ENCODE results near the gene RIPK4.

The RIPK4 gene

DNA sequence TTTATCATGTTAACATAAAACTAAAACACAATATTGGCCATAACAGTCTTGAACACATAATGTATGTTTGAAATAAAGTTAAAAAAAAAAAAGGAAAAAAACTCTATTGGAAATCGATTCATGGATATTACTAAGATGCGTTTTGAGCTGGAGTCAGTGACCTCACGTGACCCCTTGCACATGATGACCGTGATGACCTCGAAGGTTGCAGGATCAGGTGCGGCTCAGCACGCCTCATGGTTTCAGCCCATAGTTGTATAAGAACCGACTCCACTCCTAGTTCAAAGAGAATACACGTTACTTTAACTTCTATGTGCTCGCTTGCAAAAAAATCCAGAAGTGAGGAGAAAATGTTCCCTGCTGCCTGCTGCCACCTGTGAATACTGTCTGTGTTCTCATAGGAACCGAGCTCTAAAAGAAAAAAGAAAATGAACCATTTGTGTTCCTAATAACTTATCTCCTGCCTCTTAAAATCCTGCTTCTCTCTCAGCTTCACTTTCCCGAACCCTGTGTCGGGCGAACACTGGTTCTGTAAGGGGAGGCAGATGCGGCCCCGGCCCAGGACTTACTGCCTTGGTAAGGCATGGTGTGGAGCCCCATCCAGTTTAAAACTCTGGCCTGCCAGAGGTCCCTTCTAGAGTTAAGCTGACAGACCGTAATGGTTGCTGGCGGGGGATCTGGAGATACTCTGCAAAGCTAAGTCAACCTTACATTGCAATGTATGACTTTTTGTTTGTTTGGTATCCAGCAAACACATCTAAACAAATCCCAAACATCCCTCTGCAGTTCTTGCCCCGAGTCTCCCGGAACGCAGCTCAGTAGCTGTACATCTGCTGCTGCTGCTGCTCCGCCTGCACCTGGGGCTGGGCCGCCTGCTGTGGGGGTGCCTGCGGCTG, 33.8 kb upstream of the RIPK4 start:
- Histone ChIP-seq H3K4me3 (ENCODE audit: low read depth, low read length) (no peak overlapping the region), H3K36me3 (peaks cover 55% of the 10 kb centered on the region), H3K9me3 (ENCODE audit: severe bottlenecking) (no peaks in the 10 kb centered on the region), H3K27ac (no peak overlapping the region), H3K27me3 (ENCODE audit: insufficient read depth, low read depth, severe bottlenecking) (no peaks in the 10 kb centered on the region)
- TF ChIP-seq, protein P1, sequence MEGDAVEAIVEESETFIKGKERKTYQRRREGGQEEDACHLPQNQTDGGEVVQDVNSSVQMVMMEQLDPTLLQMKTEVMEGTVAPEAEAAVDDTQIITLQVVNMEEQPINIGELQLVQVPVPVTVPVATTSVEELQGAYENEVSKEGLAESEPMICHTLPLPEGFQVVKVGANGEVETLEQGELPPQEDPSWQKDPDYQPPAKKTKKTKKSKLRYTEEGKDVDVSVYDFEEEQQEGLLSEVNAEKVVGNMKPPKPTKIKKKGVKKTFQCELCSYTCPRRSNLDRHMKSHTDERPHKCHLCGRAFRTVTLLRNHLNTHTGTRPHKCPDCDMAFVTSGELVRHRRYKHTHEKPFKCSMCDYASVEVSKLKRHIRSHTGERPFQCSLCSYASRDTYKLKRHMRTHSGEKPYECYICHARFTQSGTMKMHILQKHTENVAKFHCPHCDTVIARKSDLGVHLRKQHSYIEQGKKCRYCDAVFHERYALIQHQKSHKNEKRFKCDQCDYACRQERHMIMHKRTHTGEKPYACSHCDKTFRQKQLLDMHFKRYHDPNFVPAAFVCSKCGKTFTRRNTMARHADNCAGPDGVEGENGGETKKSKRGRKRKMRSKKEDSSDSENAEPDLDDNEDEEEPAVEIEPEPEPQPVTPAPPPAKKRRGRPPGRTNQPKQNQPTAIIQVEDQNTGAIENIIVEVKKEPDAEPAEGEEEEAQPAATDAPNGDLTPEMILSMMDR (IDR thresholded peaks at IDR 0.05; ENCODE audit: low read depth, low read length), result no peak
- DNase-seq, result no peak

DNA sequence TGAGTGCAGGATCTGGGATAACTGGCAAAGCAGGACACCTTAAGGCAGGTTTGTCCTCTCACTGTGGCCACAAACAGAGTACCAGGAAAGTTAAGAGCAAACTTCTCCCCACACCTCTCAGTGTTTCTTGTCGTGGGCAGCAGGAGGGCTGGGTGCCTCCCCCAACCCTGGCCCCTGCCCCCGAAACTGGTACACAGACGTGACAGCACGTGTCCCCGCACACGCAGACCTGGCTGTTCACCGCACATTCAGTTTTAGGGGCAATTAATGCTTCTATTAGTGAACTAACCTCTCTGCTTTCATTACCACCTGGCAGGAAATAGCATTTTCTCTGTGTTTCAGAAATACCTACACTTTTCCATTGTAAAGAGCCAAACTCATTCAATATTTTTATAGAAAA, 32.9 kb upstream of the RIPK4 start:
- TF ChIP-seq, protein P1 (IDR thresholded peaks at IDR 0.05; ENCODE audit: low read depth, low read length), result no peak
- DNase-seq, result no peak
- no peaks in the 10 kb centered on the region for H3K27me3 ChIP-seq (ENCODE audit: insufficient read depth, low read depth, severe bottlenecking)
- H3K4me3 ChIP-seq (ENCODE audit: low read depth, low read length), result no peak overlapping the region
- H3K27ac ChIP-seq, result no peak overlapping the region
- no peaks in the 10 kb centered on the region for H3K9me3 ChIP-seq (ENCODE audit: severe bottlenecking)
- peaks cover 51% of the 10 kb centered on the region for H3K36me3 ChIP-seq

DNA sequence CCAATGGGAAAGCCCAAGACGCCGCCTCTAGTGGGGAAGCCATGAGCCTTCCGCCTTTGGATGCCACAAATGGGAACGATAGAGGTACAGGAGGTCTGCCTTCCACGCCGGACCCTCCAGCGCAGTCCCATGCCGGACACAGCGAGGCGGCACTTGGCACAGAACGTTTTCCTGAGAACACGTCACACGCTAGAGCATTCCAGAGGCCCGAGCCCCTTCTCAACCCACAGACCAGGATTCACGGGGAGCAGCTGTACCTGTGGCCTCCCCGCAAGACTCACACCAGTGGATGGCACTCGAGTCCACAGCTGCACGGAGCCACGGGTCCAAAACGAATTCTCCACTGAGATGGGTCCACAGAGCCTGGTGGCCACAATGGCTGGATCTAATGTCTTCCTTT, 31.5 kb upstream of the RIPK4 start:
- TF ChIP-seq, protein P1 (IDR thresholded peaks at IDR 0.05; ENCODE audit: low read depth, low read length), result no peak
- H3K36me3 ChIP-seq, result peaks cover 46% of the 10 kb centered on the region

DNA sequence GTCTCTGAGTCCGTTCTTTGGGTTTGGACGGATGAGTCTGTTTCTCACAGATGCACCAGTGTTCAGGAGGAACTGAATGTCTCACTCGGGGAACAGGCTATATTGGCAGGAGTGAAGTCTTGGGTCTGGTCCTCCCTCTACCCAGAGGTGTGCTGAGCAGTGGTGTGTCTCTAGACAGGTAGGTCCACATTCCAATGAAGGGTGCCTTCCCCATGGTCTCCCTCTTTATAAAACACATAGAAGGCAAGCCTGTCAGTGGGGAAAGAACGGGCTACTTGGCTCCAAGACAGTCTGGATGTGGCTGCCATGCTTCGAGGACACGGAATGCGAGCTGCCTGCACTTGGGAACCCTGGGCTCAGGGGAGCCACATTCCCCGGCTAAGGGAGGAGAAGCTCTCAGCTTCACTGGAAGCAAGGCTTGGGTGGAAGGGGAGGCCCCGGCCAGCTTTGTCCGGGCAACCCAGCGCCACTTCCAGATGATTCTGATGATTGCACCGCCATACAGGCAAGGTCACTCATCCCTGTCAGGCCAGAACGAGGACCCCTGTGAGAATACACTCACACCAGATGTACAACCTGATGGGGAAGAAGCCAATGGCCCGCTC, 29.7 kb upstream of the RIPK4 start:
- Histone ChIP-seq H3K36me3 (peaks cover 32% of the 10 kb centered on the region), H3K9me3 (ENCODE audit: severe bottlenecking) (peaks cover 10% of the 10 kb centered on the region), H3K4me3 (ENCODE audit: low read depth, low read length) (no peak overlapping the region), H3K27me3 (ENCODE audit: insufficient read depth, low read depth, severe bottlenecking) (no peaks in the 10 kb centered on the region), H3K27ac (no peak overlapping the region)
- TF ChIP-seq, protein P1 (IDR thresholded peaks at IDR 0.05; ENCODE audit: low read depth, low read length), result no peak
- DNase-seq, result no peak

More for the DNA sequence above, 31.5 kb upstream of the RIPK4 start:
- Histone ChIP-seq H3K9me3 (ENCODE audit: severe bottlenecking) (no peaks in the 10 kb centered on the region), H3K27me3 (ENCODE audit: insufficient read depth, low read depth, severe bottlenecking) (no peaks in the 10 kb centered on the region), H3K27ac (no peak overlapping the region), H3K4me3 (ENCODE audit: low read depth, low read length) (no peak overlapping the region)
- no peak for DNase-seq

DNA sequence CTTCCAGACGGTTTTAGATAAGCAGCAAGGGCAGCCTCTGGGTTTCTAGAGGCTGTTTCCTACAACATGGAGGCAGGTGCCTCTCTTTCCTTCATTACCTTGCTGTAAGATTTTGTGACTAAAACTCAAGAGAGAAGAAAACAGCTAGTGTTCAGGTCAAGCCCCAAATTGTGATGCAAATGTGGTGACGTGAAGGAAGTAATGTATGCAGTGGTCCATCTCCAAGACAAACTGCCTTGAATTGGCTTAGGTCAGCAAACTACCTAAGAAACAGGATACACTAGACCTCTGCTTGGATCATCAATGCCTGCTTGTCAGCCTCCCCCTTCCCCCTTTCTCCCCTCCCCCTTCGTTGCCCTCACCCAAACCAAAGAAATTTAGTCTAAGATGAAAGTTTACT, 28.9 kb upstream of the RIPK4 start:
- H3K4me3 ChIP-seq (ENCODE audit: low read depth, low read length), result no peak overlapping the region
- no peak overlapping the region for H3K27ac ChIP-seq
- TF ChIP-seq, protein P1 (IDR thresholded peaks at IDR 0.05; ENCODE audit: low read depth, low read length), result no peak
- peaks cover 12% of the 10 kb centered on the region for H3K9me3 ChIP-seq (ENCODE audit: severe bottlenecking)
- H3K36me3 ChIP-seq, result peaks cover 23% of the 10 kb centered on the region
- H3K27me3 ChIP-seq (ENCODE audit: insufficient read depth, low read depth, severe bottlenecking), result no peaks in the 10 kb centered on the region
- DNase-seq, result no peak
